WI38 (cell line): ENCODE data around the gene KDR.

ENCODE experiments used
- H3K4me3 ChIP-seq: 2 replicates; pipeline ENCODE4 v1.5.1; 2011; ENCODE audit warnings: low read depth, mild to moderate bottlenecking, control low read depth, low read length
- CTCF ChIP-seq: IDR thresholded peaks from 2 replicates; pipeline ENCODE4 v1.5.1; 2012; ENCODE audit warnings: low read depth, mild to moderate bottlenecking, control low read depth, low read length

Gene KDR

DNA sequence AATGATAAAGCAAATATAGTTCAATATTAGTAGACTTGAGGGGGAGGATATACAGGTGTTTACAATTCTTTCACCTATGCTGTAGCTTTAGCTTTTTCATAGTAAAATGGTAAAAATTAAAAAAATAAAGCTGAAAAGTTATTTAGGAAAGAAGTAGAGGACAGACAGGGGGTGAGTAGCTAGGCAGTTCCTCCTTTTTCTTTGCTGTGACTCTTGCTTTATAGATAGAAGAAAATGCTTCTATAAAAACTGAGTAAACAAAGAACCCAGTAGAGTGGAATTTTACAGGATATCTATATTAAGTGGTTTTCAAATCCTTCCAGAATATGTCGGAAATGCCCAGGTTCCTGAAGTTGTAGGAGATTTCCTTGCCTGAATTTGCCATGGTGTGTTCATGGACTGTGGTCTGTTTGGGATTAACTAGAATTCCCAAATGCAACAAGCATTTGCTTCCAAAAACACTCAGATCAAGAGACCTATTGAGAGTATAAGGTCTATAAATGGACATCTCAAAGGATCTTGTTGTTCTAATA is 74.9 kb downstream of the KDR start:
- H3K4me3 ChIP-seq = no peak overlapping the region
- TF ChIP-seq CTCF = no peak

- H3K4me3 ChIP-seq = no peak overlapping the region
- no peak for TF ChIP-seq CTCF
Measured at GRCh38 chr4:55038176-55038890, 87.1 kb downstream of the KDR start.

DNA sequence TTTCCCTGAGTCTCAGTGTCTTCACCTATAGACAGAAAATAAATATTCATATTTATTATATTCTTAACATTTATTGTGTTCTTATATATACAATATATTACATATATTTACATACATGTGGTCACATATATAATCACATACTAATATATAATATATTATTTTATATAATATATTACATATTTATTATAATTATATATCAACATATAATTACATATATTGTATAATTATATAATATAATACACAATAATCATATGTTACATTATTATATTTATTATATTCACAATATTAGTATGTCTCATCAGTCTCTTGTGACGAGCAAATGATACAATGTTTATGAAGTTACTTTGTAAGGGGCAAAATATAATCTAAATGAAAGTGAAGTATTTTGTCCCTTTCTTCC is 87.7 kb downstream of the KDR start:
- H3K4me3 ChIP-seq = no peak overlapping the region
- TF ChIP-seq CTCF = no peak

- H3K4me3 ChIP-seq = no peak overlapping the region
- TF ChIP-seq CTCF = no peak
Measured at GRCh38 chr4:55036405-55036804, 89.0 kb downstream of the KDR start.

DNA sequence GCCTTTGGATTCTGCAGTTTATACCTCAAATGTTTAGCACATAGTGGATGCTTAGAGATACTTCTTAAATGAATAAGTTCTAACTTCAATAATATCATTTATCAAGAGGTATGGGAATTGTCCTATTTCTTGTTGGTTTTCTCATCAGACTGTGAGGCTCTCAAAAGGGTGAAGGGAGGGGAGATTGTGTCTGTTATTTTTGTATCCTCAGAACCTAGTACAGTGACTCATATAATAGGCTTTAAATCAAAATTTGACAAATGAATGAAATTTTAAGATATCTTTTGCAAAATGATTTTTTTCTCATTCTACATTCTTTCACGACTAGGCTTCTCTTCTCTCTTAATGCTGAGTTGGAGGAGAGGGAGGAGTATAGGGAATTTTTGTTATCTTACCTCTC is 89.5 kb downstream of the KDR start:
- H3K4me3 ChIP-seq = no peak overlapping the region
- no peak for TF ChIP-seq CTCF

DNA sequence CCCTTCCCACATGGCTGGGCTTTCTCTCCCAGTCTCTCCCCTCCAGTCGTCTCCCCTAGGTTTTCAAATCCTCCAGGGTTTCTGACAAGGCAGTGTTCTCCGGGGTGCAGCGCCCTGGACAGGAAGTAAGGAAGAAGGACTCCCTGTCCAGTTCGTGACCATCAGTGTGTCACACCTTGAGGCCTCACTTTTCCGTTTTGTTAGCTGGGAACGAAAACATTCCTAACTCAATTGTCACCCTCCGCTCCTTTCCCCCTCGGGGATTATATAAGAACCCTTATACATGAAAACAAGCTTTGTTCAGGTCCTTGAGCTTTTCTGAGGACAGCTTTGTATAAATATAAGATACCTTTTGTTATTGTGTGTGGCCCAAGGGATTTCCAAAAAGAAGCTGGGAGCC is 92.1 kb downstream of the KDR start:
- no peak for TF ChIP-seq CTCF
- H3K4me3 ChIP-seq = no peak overlapping the region

DNA sequence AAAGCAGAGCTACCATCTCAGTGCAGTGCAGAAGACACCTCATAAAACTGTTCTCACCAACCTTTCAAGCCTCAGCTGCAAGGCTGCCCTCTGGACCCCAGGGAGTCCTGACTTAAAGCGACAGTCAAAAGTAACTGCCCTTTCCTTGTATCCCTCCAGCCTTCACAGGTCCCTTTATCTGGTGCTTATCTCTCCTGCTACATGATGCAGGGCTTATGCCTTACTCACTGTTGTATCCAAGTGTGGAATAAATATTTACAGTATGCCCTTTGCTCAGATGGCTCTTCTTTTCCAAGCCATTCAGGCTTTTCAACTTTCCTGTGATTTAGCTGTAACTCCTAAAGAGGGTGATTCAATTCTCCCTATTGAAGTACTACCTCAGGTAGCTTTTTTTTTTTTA is 92.6 kb downstream of the KDR start:
- TF ChIP-seq CTCF = no peak
- no peak overlapping the region for H3K4me3 ChIP-seq
